Mesenteric fat pad (tissue), 1 donor: Measurements from ENCODE around the gene GABARAP. TPM values are rescaled to one million over a fixed set of nuclear protein-coding genes. Genes with fewer than 3 reads are reported as not detected.

Experiments
- DNase-seq: peaks from one replicate; pipeline ENCODE4 v3.0.0-alpha.2; 2020; ENCODE audit warnings: low spot score
- total RNA-seq: library from RNA; stranded (reverse); fragmentation: NEBNext Ultra II Directional; extraction: Animal tissue kit (Norgen Biotek cat#: 25700); gene quantifications from one replicate; pipeline ENCODE4 v1.2.1, GENCODE V29; 2021
- donor health status: DM: yes; HTN: yes; CAD: no.

Gene GABARAP
- total RNA-seq, 1 donor from 2014 or later = 468 TPM

- DNase-seq = no peak
Measured at GRCh38 chr17:7241090-7241733, 1.0 kb downstream of the GABARAP start.

GRCh38 chr17:7240375-7240774, 1.9 kb downstream of the GABARAP start:
- no peak for DNase-seq

GRCh38 chr17:7239091-7240027, 2.9 kb downstream of the GABARAP start, which contains the start of gene PHF23:
Gene PHF23 (minus strand): TSS chr17:7239457. CDS start chr17:7239279, 178 bp downstream.
- peak; percentile 99 for DNase-seq

- no peak for DNase-seq
Measured at GRCh38 chr17:7238420-7239090, 3.7 kb downstream of the GABARAP start.

- DNase-seq = peak; percentile 96
Measured at GRCh38 chr17:7237761-7238419, 4.4 kb downstream of the GABARAP start.

GRCh38 chr17:7237266-7237760, 4.9 kb downstream of the GABARAP start:
- DNase-seq = no peak

GRCh38 chr17:7236808-7237207, 5.4 kb downstream of the GABARAP start:
- DNase-seq = no peak

GRCh38 chr17:7235693-7236665, 6.3 kb downstream of the GABARAP start:
- DNase-seq = no peak

GRCh38 chr17:7234083-7234951, 7.9 kb downstream of the GABARAP start, which contains the start of gene DVL2:
Gene DVL2 (minus strand): TSS chr17:7234517. CDS start chr17:7234262, 255 bp downstream.
- peak; percentile 98 for DNase-seq

- DNase-seq = no peak
Measured at GRCh38 chr17:7233701-7234082, 8.6 kb downstream of the GABARAP start.

- DNase-seq = no peak
Measured at GRCh38 chr17:7232114-7232513, 10.1 kb downstream of the GABARAP start.

GRCh38 chr17:7229504-7229903, 12.7 kb downstream of the GABARAP start:
- no peak for DNase-seq

GRCh38 chr17:7228920-7229319, 13.3 kb downstream of the GABARAP start:
- no peak for DNase-seq

- DNase-seq = no peak
Measured at GRCh38 chr17:7226721-7227710, 15.2 kb downstream of the GABARAP start.

GRCh38 chr17:7225711-7226331, 16.4 kb downstream of the GABARAP start:
- DNase-seq = no peak

GRCh38 chr17:7224661-7225111, 17.6 kb downstream of the GABARAP start:
- no peak for DNase-seq

GRCh38 chr17:7224110-7224509, 18.1 kb downstream of the GABARAP start:
- no peak for DNase-seq
